ENCODE data around the gene GRIP1.

The GRIP1 gene

GRCh38 chr12:66644151-66644550 lies 34.7 kb downstream of the GRIP1 start:
- DNase-seq = no peak

- DNase-seq = no peak
These were observed 38.0 kb downstream of the GRIP1 start for GRCh38 chr12:66640691-66641460.

- no peak for DNase-seq
These were observed 40.2 kb downstream of the GRIP1 start for GRCh38 chr12:66638666-66639065.

GRCh38 chr12:66637699-66638301 lies 41.1 kb downstream of the GRIP1 start:
- no peak for DNase-seq

- DNase-seq = no peak
These were observed 42.1 kb downstream of the GRIP1 start for GRCh38 chr12:66636771-66637170.

GRCh38 chr12:66633676-66634075 lies 45.2 kb downstream of the GRIP1 start:
- no peak for DNase-seq

GRCh38 chr12:66629138-66629870 lies 49.6 kb downstream of the GRIP1 start:
- DNase-seq = no peak

- DNase-seq = no peak
These were observed 50.9 kb downstream of the GRIP1 start for GRCh38 chr12:66627988-66628317.

GRCh38 chr12:66627270-66627987 lies 51.4 kb downstream of the GRIP1 start:
- DNase-seq = no peak

- no peak for DNase-seq
These were observed 54.1 kb downstream of the GRIP1 start for GRCh38 chr12:66624806-66625205.

- no peak for DNase-seq
These were observed 55.4 kb downstream of the GRIP1 start for GRCh38 chr12:66623455-66623854.

GRCh38 chr12:66620688-66621087 lies 58.2 kb downstream of the GRIP1 start:
- no peak for DNase-seq

GRCh38 chr12:66620026-66620425 lies 58.9 kb downstream of the GRIP1 start:
- DNase-seq = no peak

GRCh38 chr12:66617991-66618390 lies 60.9 kb downstream of the GRIP1 start:
- DNase-seq = no peak

- no peak for DNase-seq
These were observed 66.6 kb downstream of the GRIP1 start for GRCh38 chr12:66612090-66612775.

- DNase-seq = no peak
These were observed 71.7 kb downstream of the GRIP1 start for GRCh38 chr12:66607147-66607546.

GRCh38 chr12:66605293-66605692 lies 73.6 kb downstream of the GRIP1 start:
- DNase-seq = no peak

GRCh38 chr12:66603981-66604479 lies 74.8 kb downstream of the GRIP1 start:
- no peak for DNase-seq

- no peak for DNase-seq
These were observed 75.4 kb downstream of the GRIP1 start for GRCh38 chr12:66603461-66603860.

- no peak for DNase-seq
These were observed 76.3 kb downstream of the GRIP1 start for GRCh38 chr12:66602483-66603143.

GRCh38 chr12:66600903-66601302 lies 78.0 kb downstream of the GRIP1 start:
- DNase-seq = no peak

- DNase-seq = no peak
These were observed 79.1 kb downstream of the GRIP1 start for GRCh38 chr12:66599816-66600215.

All from activated CD4-positive, alpha-beta T cell treated with anti-CD3 and anti-CD28 coated beads for 1 hour (primary cell).